ENCODE measurements around the gene FOXP1. TPM values are rescaled to one million over a fixed set of nuclear protein-coding genes. Genes with fewer than 3 reads are reported as not detected.

FOXP1 gene
- total RNA-seq, 4 donors from 2014 or later: 181 to 225 (median 205) TPM

- Histone ChIP-seq H3K9me3 (no peaks in the 10 kb centered on the region), H3K36me3 (no peaks in the 10 kb centered on the region), H3K27me3 (no peaks in the 10 kb centered on the region), H3K4me1 (peaks cover 12 to 78% (median 60%) of the 10 kb centered on the region in 4 donors), H3K27ac (replicated peaks in 1 of 4) (no peak overlapping the region), H3K4me3 (no peak overlapping the region)
- DNase-seq (ENCODE audit: extremely low spot score): no peak
- TF ChIP-seq CTCF (IDR thresholded peaks at IDR 0.05) (no peak), EP300 (IDR thresholded peaks at IDR 0.05) (no peak), POLR2A (IDR thresholded peaks at IDR 0.05; ENCODE audit: low read depth) (no peak), POLR2AphosphoS5 (IDR thresholded peaks at IDR 0.05) (no peak)
- 78% methylated on average over 3 of the region's 3 CpGs for WGBS
- intact Hi-C loops (cut with DNase I): no loop called here
These were observed 493.3 kb downstream of the FOXP1 start for GRCh38 chr3:71090207-71090606.

GRCh38 chr3:71089271-71089847 lies 494.2 kb downstream of the FOXP1 start:
- H3K36me3 ChIP-seq: no peaks in the 10 kb centered on the region
- 100% methylated on average over 3 of the region's 3 CpGs for WGBS
- no peaks in the 10 kb centered on the region for H3K27me3 ChIP-seq
- no peaks in the 10 kb centered on the region for H3K9me3 ChIP-seq
- no peak for DNase-seq (ENCODE audit: extremely low spot score)
- TF ChIP-seq CTCF (IDR thresholded peaks at IDR 0.05): no peak
- TF ChIP-seq EP300 (IDR thresholded peaks at IDR 0.05): no peak
- no peak for TF ChIP-seq POLR2A (IDR thresholded peaks at IDR 0.05; ENCODE audit: low read depth)
- TF ChIP-seq POLR2AphosphoS5 (IDR thresholded peaks at IDR 0.05): no peak
- H3K4me3 ChIP-seq: no peak overlapping the region
- peaks cover 12 to 78% (median 51%) of the 10 kb centered on the region in 4 donors for H3K4me1 ChIP-seq
- no peak overlapping the region for H3K27ac ChIP-seq (replicated peaks in 1 of 4)
- intact Hi-C loops (cut with DNase I): no loop called here

GRCh38 chr3:71088742-71089141 lies 494.8 kb downstream of the FOXP1 start:
- 85% methylated on average over 4 of the region's 4 CpGs for WGBS
- no peak for DNase-seq (ENCODE audit: extremely low spot score)
- intact Hi-C loops (cut with DNase I): no loop called here
- Histone ChIP-seq H3K27ac (replicated peaks in 1 of 4) (no peak overlapping the region), H3K27me3 (no peaks in the 10 kb centered on the region), H3K4me3 (no peak overlapping the region), H3K36me3 (no peaks in the 10 kb centered on the region), H3K9me3 (no peaks in the 10 kb centered on the region), H3K4me1 (peaks cover 12 to 79% (median 52%) of the 10 kb centered on the region in 4 donors)
- TF ChIP-seq EP300 (IDR thresholded peaks at IDR 0.05): no peak
- no peak for TF ChIP-seq POLR2AphosphoS5 (IDR thresholded peaks at IDR 0.05)
- TF ChIP-seq POLR2A (IDR thresholded peaks at IDR 0.05; ENCODE audit: low read depth): no peak

- no peaks in the 10 kb centered on the region for H3K27me3 ChIP-seq
- peaks cover 12 to 78% (median 53%) of the 10 kb centered on the region in 4 donors for H3K4me1 ChIP-seq
- H3K36me3 ChIP-seq: no peaks in the 10 kb centered on the region
- 91% methylated on average over 8 of the region's 8 CpGs for WGBS
- no peaks in the 10 kb centered on the region for H3K9me3 ChIP-seq
- TF ChIP-seq POLR2A (IDR thresholded peaks at IDR 0.05; ENCODE audit: low read depth): no peak
- no peak for DNase-seq (ENCODE audit: extremely low spot score)
- no peak overlapping the region for H3K27ac ChIP-seq (replicated peaks in 1 of 4)
- no peak overlapping the region for H3K4me3 ChIP-seq
- intact Hi-C loops (cut with DNase I): no loop called here
These were observed 495.4 kb downstream of the FOXP1 start for GRCh38 chr3:71088019-71088708.

- H3K27ac ChIP-seq (replicated peaks in 1 of 4): no peak overlapping the region
- TF ChIP-seq CTCF (IDR thresholded peaks at IDR 0.05): no peak
- TF ChIP-seq POLR2AphosphoS5 (IDR thresholded peaks at IDR 0.05): no peak
- no peak for TF ChIP-seq EP300 (IDR thresholded peaks at IDR 0.05)
- no peak for TF ChIP-seq POLR2A (IDR thresholded peaks at IDR 0.05; ENCODE audit: low read depth)
- H3K36me3 ChIP-seq: no peaks in the 10 kb centered on the region
- no peaks in the 10 kb centered on the region for H3K9me3 ChIP-seq
- H3K4me3 ChIP-seq: no peak overlapping the region
- 83% methylated on average over 9 of the region's 9 CpGs for WGBS
- intact Hi-C loops (cut with DNase I): no loop called here
- H3K27me3 ChIP-seq: no peaks in the 10 kb centered on the region
- H3K4me1 ChIP-seq: peaks cover 12 to 72% (median 53%) of the 10 kb centered on the region in 4 donors
- no peak for DNase-seq (ENCODE audit: extremely low spot score)
These were observed 496.1 kb downstream of the FOXP1 start for GRCh38 chr3:71087143-71088018.

Data from esophagus muscularis mucosa (tissue), 4 donors.